ENCODE results near the gene ADCY10. TPM values are rescaled to one million over a fixed set of nuclear protein-coding genes. Genes with fewer than 3 reads are reported as not detected.

The ADCY10 gene
- polyA plus RNA-seq, 1 experiment, result 0.01 TPM

DNA sequence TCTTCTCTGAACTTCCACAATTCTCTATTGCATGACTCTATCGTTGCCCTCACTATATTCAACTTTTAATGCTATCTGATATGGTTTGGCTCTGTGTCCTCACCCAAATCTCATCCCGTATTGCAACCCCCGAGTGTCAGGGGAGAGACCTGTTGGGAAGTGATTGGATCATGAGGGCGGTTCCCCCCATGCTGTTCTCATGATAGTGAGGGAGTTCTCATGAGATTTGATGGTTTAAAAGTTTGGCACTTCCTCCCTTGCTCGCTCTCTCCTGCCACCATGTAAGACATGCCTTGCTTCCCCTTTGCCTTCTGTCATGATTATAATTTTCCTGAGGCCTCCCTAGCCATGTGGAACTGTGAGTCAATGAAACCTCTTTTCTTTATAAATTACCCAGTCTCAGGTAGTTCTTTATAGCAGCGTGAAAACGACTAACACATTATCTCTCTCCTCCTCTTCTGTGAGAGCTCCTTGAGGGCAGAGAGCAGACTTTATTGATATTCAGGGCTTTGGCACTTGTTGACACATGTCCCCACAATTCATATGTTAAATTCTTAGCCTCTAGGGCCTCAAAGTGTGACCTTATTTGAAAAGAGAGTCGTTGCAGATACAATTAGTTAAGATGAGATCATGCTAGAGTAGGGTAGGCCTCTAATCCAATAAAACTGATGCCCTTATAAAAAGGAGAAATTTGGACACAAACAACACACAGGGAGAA lies 52.1 kb downstream of the ADCY10 start:
- ChIA-PET CTCF (interaction anchor here (1.9 kb wide), 1 partner anchor 59 kb away, joined by 5 read pairs; no protein-coding TSS in a partner anchor), POLR2A (interaction anchor here (0.7 to 1.0 kb wide), 2 partner anchors 74 to 149 kb away, joined by 3 read pairs; no protein-coding TSS in a partner anchor)
- TF ChIP-seq, protein P1, sequence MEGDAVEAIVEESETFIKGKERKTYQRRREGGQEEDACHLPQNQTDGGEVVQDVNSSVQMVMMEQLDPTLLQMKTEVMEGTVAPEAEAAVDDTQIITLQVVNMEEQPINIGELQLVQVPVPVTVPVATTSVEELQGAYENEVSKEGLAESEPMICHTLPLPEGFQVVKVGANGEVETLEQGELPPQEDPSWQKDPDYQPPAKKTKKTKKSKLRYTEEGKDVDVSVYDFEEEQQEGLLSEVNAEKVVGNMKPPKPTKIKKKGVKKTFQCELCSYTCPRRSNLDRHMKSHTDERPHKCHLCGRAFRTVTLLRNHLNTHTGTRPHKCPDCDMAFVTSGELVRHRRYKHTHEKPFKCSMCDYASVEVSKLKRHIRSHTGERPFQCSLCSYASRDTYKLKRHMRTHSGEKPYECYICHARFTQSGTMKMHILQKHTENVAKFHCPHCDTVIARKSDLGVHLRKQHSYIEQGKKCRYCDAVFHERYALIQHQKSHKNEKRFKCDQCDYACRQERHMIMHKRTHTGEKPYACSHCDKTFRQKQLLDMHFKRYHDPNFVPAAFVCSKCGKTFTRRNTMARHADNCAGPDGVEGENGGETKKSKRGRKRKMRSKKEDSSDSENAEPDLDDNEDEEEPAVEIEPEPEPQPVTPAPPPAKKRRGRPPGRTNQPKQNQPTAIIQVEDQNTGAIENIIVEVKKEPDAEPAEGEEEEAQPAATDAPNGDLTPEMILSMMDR (IDR thresholded peaks at IDR 0.05; ENCODE audit: low read depth, low read length), result no peak
- H3K27me3 ChIP-seq (ENCODE audit: control insufficient read depth, insufficient read depth, low read length), result no peaks in the 10 kb centered on the region
- H3K27ac ChIP-seq (ENCODE audit: low read depth, low read length), result no peak overlapping the region
- no peak for DNase-seq (ENCODE audit: low read depth, low spot score)
- H3K4me3 ChIP-seq (ENCODE audit: low read depth, low read length), result no peak overlapping the region
- no peaks in the 10 kb centered on the region for H3K9me3 ChIP-seq (ENCODE audit: control insufficient read depth, insufficient read depth, low read length)

DNA sequence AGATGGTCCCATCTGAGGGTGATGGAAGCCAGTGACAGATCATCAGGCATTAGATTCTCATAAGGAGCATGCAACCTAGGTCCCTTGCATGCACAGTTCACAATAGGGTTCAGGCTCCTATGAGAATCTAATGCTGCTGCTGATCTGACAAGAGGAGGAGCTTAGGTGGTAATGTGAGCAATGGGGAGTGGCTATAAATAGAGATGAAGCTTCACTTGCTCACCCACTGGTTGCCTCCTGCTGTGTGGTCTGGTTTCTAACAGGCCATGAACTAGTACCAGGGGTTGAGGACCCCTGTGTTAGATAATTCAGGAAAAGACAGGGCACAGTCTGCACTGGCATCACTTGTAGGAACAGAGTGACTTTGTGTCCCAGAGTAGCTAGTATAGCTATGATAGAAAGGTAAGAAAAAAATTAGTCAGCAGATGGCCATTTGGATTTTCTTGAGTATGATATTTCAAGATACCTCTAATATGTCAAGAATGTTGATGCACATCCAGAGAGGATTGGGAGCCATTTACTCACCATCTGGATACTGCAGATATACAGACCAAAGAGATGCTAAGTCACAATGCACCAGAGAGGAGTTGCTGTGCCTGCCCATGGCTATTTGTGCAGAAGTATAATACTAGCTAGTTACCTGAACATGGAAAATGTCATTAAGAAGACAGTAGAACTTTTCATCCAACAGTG lies 53.6 kb downstream of the ADCY10 start:
- no peak for DNase-seq (ENCODE audit: low read depth, low spot score)

GRCh38 chr1:167856711-167857418 lies 57.1 kb downstream of the ADCY10 start:
- no peak for DNase-seq (ENCODE audit: low read depth, low spot score)
- TF ChIP-seq, protein P1 (IDR thresholded peaks at IDR 0.05; ENCODE audit: low read depth, low read length), result no peak
- Histone ChIP-seq H3K9me3 (ENCODE audit: control insufficient read depth, insufficient read depth, low read length) (no peaks in the 10 kb centered on the region), H3K27me3 (ENCODE audit: control insufficient read depth, insufficient read depth, low read length) (no peaks in the 10 kb centered on the region), H3K4me3 (ENCODE audit: low read depth, low read length) (no peak overlapping the region), H3K27ac (ENCODE audit: low read depth, low read length) (no peak overlapping the region)
- ChIA-PET POLR2A (no interaction called here), CTCF (interaction anchor here (0.5 kb wide), 1 partner anchor 57 kb away, joined by 8 read pairs; no protein-coding TSS in a partner anchor)

More for the DNA sequence above, 53.6 kb downstream of the ADCY10 start:
- no peaks in the 10 kb centered on the region for H3K27me3 ChIP-seq (ENCODE audit: control insufficient read depth, insufficient read depth, low read length)
- TF ChIP-seq, protein P1 (IDR thresholded peaks at IDR 0.05; ENCODE audit: low read depth, low read length), result no peak
- H3K27ac ChIP-seq (ENCODE audit: low read depth, low read length), result no peak overlapping the region
- ChIA-PET CTCF (interaction anchor here (1.0 to 1.9 kb wide), 2 partner anchors 57 to 145 kb away, joined by 3 to 5 read pairs; no protein-coding TSS in a partner anchor), POLR2A (no interaction called here)
- H3K4me3 ChIP-seq (ENCODE audit: low read depth, low read length), result no peak overlapping the region
- no peaks in the 10 kb centered on the region for H3K9me3 ChIP-seq (ENCODE audit: control insufficient read depth, insufficient read depth, low read length)

DNA sequence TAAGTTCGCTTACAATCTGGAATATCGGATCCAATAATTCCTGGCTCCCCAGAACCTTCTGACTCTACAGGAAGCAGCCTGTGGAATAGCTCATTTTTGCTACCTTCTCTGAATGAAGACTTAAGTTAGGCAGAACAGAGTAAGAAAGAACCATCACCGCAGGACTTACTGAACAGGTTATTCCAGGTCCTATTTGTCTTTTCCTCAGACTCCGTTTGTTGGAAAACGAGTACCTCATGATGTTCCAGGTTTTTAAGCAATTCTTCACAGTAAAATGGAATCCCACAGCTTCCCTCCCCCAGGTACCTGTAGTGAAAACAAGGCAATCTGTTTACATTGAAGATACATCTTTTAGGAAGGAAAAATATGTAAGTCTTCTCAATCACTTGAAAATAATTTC lies 59.8 kb downstream of the ADCY10 start:
- TF ChIP-seq, protein P1 (IDR thresholded peaks at IDR 0.05; ENCODE audit: low read depth, low read length), result no peak
- Histone ChIP-seq H3K4me3 (ENCODE audit: low read depth, low read length) (no peak overlapping the region), H3K27ac (ENCODE audit: low read depth, low read length) (no peak overlapping the region), H3K27me3 (ENCODE audit: control insufficient read depth, insufficient read depth, low read length) (no peaks in the 10 kb centered on the region), H3K9me3 (ENCODE audit: control insufficient read depth, insufficient read depth, low read length) (no peaks in the 10 kb centered on the region)
- CTCF ChIA-PET, result no interaction called here
- POLR2A ChIA-PET, result no interaction called here
- no peak for DNase-seq (ENCODE audit: low read depth, low spot score)

Data from AG04450 (cell line).